MM.1S (cell line): ENCODE results near the gene ZFP90.

Experiments
- EZH2 ChIP-seq: fragments of 300-600 bp; sonication (generic); optimal IDR thresholded peaks from 2 replicates; pipeline ENCODE3; 2017; ENCODE audit warnings: low read depth, mild to moderate bottlenecking, antibody characterized with exemption, low read length, mixed read lengths
- EZH2phosphoT487 ChIP-seq: fragments of 300-600 bp; sonication (generic); IDR thresholded peaks from 2 replicates; pipeline ENCODE4 v1.6.1; 2018; ENCODE audit warnings: antibody characterized with exemption, low read length
- TF ChIP-seq, protein P1 (sequence below): fragments of 300-600 bp; sonication (generic); IDR thresholded peaks from 2 replicates; pipeline ENCODE4 v1.5.1; 2016; ENCODE audit warnings: antibody characterized with exemption, low read length, mixed read lengths

- TF ChIP-seq, protein P1, sequence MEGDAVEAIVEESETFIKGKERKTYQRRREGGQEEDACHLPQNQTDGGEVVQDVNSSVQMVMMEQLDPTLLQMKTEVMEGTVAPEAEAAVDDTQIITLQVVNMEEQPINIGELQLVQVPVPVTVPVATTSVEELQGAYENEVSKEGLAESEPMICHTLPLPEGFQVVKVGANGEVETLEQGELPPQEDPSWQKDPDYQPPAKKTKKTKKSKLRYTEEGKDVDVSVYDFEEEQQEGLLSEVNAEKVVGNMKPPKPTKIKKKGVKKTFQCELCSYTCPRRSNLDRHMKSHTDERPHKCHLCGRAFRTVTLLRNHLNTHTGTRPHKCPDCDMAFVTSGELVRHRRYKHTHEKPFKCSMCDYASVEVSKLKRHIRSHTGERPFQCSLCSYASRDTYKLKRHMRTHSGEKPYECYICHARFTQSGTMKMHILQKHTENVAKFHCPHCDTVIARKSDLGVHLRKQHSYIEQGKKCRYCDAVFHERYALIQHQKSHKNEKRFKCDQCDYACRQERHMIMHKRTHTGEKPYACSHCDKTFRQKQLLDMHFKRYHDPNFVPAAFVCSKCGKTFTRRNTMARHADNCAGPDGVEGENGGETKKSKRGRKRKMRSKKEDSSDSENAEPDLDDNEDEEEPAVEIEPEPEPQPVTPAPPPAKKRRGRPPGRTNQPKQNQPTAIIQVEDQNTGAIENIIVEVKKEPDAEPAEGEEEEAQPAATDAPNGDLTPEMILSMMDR: peak; percentile 90
- no peak for TF ChIP-seq EZH2phosphoT487
- no peak for TF ChIP-seq EZH2
Observed at GRCh38 chr16:68528686-68529379, 10.3 kb upstream of the ZFP90 start.
